GM19397 (cell line): ENCODE measurements around the gene SMIM38.

Source experiments
- ATAC-seq: cut with Tn5 transposase; IDR thresholded peaks from one replicate; pipeline ENCODE4 v1.9.1; 2021; ENCODE audit warnings: mild to moderate bottlenecking, moderate library complexity; ENCODE audit not compliant: unreplicated experiment

The SMIM38 gene

GRCh38 chr11:69157822-69158231 is 2.1 kb downstream of the SMIM38 start:
- ATAC-seq = no peak

- ATAC-seq = no peak
These were observed 2.8 kb downstream of the SMIM38 start for GRCh38 chr11:69158301-69159149.

DNA sequence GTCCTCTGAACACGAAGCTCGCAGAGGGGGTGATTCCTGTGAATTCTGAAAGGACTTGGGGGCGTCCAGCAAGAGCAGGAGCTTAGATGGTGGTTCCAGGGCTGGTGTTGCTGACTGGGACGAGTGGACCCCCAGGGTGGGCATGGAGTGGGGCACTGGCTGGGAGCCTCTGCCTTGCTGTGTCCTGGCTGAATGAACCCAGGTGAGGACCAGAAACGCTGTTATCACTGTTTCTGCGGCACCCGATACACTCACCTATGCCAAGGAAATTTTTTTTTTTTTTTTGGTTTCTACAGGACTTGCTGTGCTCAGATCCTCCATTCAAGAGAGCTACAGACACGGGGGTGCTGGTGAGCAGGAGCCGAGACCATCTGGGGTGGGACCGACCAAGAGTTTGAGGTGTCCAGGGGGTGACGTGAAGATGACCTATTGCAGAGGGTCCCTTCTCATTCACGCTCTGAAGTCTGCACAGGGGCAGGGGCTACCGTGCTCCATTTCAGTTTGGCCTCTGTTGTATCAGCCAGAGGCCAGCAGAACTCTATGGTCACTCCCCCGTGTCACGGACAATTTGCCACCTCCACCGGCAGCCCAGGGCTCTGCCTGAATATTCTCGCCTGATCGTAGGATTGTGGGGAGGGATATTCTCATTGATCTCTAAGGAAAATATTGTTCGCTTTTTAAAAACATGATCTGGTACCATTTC is 3.6 kb downstream of the SMIM38 start:
- no peak for ATAC-seq

GRCh38 chr11:69160296-69161116 is 4.8 kb downstream of the SMIM38 start:
- ATAC-seq = no peak

DNA sequence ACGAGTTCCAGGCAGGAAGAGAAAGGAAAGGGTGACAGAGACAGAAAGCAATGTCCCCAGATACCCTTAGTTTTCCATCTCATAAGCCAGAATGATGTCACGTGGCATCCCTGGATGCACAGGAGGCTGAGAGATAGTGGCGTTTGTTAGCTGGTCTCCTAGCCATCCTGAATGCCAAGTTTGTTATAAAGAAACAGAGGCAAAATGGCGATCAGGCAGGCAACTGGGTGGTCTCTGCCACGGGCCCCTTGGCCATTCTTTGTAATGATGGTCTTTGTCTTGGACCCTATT is 5.3 kb downstream of the SMIM38 start:
- ATAC-seq = no peak

DNA sequence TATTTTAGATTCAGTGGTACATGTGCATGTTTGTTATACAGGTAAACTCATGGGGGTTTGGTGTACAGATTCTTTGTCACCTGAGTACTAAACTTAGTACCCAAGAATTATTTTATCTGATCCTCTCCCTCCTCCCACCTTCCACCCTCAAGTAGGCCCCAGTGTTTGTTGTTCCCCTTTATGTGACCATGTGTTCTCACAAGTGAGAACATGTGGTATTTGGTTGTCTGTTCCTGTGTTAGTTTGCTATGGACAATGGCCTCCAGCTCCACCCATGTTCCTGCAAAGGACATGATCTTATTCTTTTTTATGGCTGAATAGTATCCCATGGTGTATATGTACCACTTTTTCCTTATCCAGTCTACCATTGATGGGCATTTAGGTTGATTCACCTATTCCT is 6.8 kb downstream of the SMIM38 start:
- ATAC-seq = no peak

DNA sequence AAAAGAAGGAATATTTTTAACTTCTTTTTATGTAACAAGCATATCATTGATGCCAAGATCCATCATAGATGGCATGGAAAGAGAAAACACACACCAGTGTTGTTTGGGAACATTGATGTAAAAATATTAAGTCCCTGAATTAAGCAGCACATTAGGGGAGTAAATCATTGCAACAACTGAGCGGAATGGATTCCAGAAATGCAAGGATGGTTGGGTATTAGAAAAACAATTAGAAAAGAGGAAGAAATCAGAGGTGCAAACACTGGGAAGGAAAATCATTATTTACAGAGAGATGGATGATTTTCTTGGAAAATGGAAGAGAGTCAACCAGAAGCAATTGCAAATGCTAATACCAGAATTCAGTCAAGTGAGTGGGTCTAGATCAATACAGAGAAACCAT is 8.1 kb downstream of the SMIM38 start:
- no peak for ATAC-seq

GRCh38 chr11:69164824-69165223 is 9.1 kb downstream of the SMIM38 start:
- no peak for ATAC-seq

DNA sequence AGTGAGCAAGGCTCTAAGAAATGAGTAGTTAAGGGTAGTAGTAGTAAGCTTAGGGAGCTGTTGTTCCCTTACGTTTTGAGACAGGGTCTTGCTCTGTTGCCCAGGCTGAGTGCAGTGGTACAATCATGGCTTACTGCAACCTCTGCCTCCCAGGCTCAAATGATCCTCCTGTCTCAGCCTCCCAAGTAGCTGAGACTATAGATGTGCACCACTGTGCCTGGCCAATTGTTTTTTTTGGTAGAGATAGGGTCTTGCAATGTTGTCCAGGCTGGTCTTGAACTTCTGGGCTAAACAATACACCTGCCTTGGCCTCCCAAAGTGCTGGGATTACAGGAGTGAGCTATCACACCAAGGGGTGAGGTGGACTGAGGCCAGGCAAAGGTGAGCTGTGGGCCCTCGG is 10.0 kb downstream of the SMIM38 start:
- no peak for ATAC-seq

DNA sequence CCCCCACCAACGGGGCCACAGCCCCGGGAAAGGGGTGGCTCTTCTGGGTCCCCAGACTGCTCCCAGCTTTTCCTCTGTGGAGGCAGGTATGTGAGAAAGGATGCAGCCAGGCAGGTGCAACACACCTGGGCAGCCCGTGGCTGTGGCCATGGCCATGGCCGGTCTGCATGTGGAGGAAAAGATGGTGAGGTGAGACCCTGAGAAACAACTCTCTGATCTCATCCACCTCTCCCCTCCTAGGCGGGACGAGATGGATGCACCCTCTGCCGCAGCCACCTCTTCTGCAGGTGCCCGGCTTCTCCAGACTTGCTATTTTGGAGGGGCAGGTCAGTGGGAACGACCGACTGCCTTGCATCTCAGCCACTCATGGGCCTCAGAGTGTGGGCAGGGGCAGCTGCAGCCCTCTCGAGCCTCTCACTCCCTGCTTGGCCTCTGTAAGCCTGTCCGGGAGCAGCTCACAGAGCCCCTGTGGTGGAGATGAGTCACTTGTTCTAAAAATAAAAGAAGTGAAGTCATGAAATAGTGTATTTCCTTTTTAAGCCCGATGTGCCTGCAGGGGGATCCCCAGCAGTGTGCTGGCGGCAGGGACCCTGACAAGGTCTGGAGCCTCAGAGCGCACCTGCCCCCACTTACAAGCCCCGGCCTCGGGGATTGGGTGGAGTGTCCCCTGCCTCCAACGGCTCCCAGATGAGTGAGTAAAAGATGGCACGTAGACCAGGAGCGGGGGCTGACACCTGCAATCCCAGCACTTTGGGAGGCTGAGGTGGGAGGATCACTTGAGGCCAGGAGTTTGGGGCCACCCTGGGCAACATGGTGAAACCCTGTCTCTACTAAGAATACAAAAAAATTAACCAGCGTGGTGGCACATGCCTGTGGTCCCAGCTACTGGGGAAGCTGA is 10.7 kb downstream of the SMIM38 start:
- ATAC-seq = peak; percentile 84

DNA sequence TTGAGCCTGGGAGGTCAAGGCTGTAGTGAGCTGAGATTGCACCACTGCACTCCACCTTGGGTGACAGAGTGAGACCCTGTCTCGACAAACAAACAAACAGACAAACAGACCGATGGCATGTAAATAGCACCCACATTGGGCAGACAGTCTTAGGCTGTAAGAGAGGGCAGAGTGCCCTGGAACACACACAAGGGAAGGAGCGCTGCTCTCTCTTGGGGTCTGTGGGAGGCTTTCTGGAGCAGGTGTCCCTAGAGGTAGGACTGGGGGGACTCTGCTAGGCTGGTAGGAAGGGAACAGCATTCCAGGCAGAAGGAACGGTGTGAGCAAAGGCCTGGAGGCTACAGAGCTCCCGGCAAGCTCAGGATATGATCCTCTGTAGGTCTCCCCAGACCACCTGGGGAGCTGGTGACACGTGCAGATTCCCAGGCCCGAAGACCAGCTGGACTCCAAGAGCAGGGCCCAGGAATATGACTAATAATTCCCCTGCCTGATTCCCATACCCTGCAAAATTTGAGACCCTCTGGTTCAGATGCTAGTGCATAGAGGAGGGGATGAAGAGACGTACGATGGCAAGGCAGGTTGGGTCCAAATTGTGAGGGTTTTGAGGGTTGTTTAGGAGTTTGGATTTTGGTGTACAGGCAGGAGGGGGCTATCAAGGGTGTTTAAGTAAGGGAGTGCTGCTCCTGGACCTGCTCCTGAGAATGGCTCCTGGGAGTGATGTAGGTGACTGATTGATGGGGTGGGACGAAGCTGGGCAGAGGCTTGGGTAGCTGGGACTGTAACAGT is 11.6 kb downstream of the SMIM38 start:
- ATAC-seq = no peak

DNA sequence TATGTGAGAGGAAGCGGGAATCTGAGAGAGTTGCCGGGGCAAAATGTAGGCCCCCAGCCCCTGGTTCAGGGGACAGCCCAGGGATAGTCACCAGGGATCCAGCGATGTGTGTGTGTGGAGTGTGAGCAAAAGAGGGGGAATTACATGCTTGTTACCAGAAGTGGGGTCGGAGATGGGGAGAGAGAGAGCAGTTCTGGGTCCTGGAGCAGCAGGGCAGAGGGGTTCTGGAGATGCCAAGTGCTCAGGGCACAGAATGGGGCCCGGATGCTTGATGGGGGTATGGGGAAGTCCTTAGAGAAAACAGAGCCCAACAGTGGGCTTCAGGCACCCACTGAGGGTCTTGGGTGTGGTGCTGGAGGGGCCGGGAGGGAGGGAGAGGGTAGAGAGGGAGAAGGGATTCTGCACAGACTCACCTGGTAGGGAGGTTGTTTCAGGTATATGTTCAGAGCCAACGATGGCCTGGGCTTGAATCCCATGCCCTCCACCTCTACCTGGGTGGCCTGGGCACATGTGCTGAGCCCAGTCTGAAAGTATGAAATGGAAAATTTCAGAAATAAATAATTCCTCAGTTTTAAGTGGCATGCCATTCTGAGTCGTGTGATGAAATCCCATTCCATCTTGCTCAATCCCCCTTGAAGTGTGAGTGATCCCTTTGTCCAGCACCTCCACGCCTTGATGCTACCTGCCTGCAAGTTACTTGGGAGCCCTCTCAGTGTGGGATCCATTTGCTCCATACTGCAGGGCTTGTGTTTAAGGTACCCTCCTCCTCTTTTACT is 12.4 kb downstream of the SMIM38 start:
- ATAC-seq = no peak

DNA sequence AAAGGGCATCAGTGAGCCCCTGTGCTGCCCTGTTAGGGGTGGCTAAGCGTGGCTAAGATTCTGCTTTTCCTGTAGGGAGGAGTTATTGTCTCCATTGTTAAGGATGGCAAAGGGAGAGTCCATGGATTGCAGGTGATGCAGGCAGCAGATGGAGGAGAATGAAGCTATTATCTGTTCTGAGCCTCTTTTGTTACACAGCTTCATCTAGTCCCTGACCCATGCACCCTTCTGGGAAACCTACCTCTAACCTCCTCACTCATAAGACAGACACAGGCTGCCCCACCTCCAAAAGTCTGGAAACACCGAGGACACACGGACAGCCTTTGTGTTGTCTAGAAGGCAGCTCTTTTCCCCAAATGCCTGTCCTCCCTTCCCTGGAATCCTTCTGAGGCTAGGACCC is 13.7 kb downstream of the SMIM38 start:
- no peak for ATAC-seq

DNA sequence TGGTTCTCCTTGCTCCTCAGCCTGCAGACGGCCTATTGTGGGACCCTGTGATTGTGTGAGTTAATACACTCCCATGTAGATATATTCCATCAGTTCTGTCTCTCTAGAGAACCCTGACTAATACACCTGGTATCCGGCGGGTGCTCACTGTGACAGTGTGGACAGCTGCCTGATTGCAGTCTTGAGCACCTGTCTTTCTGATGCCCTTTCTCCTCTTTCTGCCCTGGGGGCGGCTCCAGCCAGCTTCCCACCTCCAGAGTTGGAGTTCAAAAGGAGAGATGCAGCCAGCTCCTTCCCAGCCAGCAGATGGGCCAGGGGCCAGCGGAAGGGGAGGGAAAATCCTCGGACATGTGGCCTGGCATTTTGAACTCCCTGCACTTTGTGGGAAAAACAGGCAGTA is 15.0 kb downstream of the SMIM38 start:
- no peak for ATAC-seq

- ATAC-seq = no peak
These were observed 15.9 kb downstream of the SMIM38 start for GRCh38 chr11:69171476-69172240.

DNA sequence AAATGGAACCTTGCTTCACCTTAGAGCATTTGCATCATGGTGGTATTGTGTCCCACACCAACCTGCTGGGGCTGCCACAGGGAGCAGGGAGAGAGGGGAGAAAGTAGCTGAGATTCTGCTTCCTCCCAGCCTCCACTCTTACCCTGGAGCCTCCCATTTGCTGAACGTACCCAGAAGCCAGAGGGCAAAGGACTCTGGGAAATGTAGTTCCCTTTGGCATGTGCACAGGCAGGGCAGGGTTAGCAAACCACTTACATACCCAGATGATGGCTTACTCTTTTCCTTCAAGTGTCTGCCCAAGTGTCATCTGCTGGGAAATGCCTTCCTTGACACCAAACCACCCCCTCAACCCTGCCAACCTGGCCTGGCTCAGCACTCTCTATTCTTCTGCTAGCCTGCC is 16.9 kb downstream of the SMIM38 start:
- no peak for ATAC-seq

GRCh38 chr11:69173331-69173730 is 17.6 kb downstream of the SMIM38 start:
- no peak for ATAC-seq

- no peak for ATAC-seq
These were observed 18.3 kb downstream of the SMIM38 start for GRCh38 chr11:69173925-69174581.
